GM23248 (cell line): ENCODE results near the gene PHLDB3.

Source experiments
- EZH2 ChIP-seq: fragments of 200-600 bp; sonication (generic); IDR thresholded peaks from 2 replicates; pipeline ENCODE4 v1.6.1; 2018; ENCODE audit warnings: antibody characterized with exemption, mild to moderate bottlenecking; ENCODE audit not compliant: insufficient read depth, poor library complexity, severe bottlenecking
- EZH2phosphoT487 ChIP-seq: fragments of 200-600 bp; sonication (generic); IDR thresholded peaks from 2 replicates; pipeline ENCODE4 v1.6.1; 2018; ENCODE audit warnings: antibody characterized with exemption, moderate library complexity, mild to moderate bottlenecking, low read depth; ENCODE audit not compliant: insufficient read depth

DNA sequence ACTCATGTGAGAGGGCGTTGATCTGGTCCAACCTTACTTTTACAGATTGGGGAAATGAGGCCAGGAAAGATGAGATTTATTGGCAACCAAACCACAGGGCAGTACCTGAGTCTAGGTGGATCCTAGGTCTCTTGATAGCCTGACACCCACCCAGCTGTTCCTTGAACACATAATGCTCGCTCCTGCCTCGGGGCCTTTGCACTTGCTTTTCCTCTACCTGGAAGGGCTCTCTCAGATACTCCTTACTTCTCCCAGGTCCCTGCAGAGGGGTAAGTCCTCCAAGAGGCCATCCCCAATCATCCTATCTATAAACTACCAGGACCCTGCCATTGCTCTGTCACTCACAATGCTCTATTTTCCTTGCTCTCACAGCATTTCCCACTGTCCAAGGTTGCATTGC, 35.8 kb upstream of the PHLDB3 start:
- TF ChIP-seq EZH2 (no peak), EZH2phosphoT487 (no peak)
